HepG2 (cell line): ENCODE measurements around the gene TALDO1. TPM values are rescaled to one million over a fixed set of nuclear protein-coding genes. Genes with fewer than 3 reads are reported as not detected.

Experiments used
- ARHGAP35 ChIP-seq: sonication (generic); formaldehyde crosslinking; IDR thresholded peaks from 2 replicates; pipeline ENCODE4 v1.9.0; 2022; ENCODE audit warnings: mild to moderate bottlenecking, inconsistent platforms, moderate library complexity, missing genetic modification reagents, borderline replicate concordance
- BCL6 ChIP-seq: IDR thresholded peaks from 2 replicates; pipeline ENCODE4 v1.6.1; 2016; ENCODE audit warnings: missing genetic modification reagents, missing compliant biosample characterization
- KMT2A ChIP-seq: sonication (generic); formaldehyde crosslinking; IDR thresholded peaks from 2 replicates; pipeline ENCODE4 v1.4.0; 2020; ENCODE audit warnings: missing genetic modification reagents
- SIN3B ChIP-seq: fragments of 150-350 bp; IDR thresholded peaks from 2 replicates; pipeline ENCODE4 v1.6.1; 2014; ENCODE audit warnings: low read length
- ZNF329 ChIP-seq: sonication (generic); formaldehyde crosslinking; IDR thresholded peaks from 2 replicates; pipeline ENCODE4 v1.9.0; 2021; ENCODE audit warnings: low read depth, mild to moderate bottlenecking, missing genetic modification reagents
- polyA plus RNA-seq, 8 experiments: library from polyadenylated mRNA; depleted of rRNA in 3 of 8; stranded (reverse) in 7 of 8; unstranded in 1 of 8; fragments of >200 nt; fragmentation: Illumina TruSeq in 4 of 8; extraction: Trizol in 4 of 8; gene quantifications; 2 replicates each; pipeline versions ENCODE4 v1.2.1 to v1.2.3, GENCODE V29; 2011 to 2016; ENCODE audit warnings: low read depth in 4 of 8, missing spikeins in 1 of 8, mixed read lengths in 1 of 8; ENCODE audit not compliant: insufficient read depth in 1 of 8
- total RNA-seq, 5 experiments: library from RNA; depleted of rRNA; stranded (reverse); fragments of >200 nt; fragmentation: Illumina TruSeq; extraction: Trizol; gene quantifications; 2 replicates each; pipeline ENCODE4 v1.2.3, GENCODE V29; 2016; ENCODE audit warnings: low read depth in 1 of 5
- TF ChIP-seq, protein P1 (sequence below): fragments of 450-650 bp; IDR thresholded peaks from 2 replicates; pipeline ENCODE4 v1.6.1; 2017
- TF ChIP-seq, protein P2 (sequence below): sonication (generic); formaldehyde crosslinking; IDR thresholded peaks from 2 replicates; pipeline ENCODE4 v1.4.0; 2020; ENCODE audit warnings: low read depth, missing genetic modification reagents

Gene TALDO1
- total and polyA plus RNA-seq, 2 of the 13 experiments (the other 11 are each of a cell fraction or from before 2014, with no cell fraction given), result 107 to 240 TPM

GRCh38 chr11:794013-794765 lies 46.9 kb downstream of the TALDO1 start (continued):
- TF ChIP-seq ZNF329 (CRISPR knock-in tag) (no peak), ARHGAP35 (CRISPR knock-in tag) (no peak), SIN3B (no peak), BCL6 (CRISPR knock-in tag) (no peak), KMT2A (CRISPR knock-in tag) (no peak)
- TF ChIP-seq, protein P1, sequence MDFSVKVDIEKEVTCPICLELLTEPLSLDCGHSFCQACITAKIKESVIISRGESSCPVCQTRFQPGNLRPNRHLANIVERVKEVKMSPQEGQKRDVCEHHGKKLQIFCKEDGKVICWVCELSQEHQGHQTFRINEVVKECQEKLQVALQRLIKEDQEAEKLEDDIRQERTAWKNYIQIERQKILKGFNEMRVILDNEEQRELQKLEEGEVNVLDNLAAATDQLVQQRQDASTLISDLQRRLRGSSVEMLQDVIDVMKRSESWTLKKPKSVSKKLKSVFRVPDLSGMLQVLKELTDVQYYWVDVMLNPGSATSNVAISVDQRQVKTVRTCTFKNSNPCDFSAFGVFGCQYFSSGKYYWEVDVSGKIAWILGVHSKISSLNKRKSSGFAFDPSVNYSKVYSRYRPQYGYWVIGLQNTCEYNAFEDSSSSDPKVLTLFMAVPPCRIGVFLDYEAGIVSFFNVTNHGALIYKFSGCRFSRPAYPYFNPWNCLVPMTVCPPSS, result no peak
- TF ChIP-seq, protein P2, sequence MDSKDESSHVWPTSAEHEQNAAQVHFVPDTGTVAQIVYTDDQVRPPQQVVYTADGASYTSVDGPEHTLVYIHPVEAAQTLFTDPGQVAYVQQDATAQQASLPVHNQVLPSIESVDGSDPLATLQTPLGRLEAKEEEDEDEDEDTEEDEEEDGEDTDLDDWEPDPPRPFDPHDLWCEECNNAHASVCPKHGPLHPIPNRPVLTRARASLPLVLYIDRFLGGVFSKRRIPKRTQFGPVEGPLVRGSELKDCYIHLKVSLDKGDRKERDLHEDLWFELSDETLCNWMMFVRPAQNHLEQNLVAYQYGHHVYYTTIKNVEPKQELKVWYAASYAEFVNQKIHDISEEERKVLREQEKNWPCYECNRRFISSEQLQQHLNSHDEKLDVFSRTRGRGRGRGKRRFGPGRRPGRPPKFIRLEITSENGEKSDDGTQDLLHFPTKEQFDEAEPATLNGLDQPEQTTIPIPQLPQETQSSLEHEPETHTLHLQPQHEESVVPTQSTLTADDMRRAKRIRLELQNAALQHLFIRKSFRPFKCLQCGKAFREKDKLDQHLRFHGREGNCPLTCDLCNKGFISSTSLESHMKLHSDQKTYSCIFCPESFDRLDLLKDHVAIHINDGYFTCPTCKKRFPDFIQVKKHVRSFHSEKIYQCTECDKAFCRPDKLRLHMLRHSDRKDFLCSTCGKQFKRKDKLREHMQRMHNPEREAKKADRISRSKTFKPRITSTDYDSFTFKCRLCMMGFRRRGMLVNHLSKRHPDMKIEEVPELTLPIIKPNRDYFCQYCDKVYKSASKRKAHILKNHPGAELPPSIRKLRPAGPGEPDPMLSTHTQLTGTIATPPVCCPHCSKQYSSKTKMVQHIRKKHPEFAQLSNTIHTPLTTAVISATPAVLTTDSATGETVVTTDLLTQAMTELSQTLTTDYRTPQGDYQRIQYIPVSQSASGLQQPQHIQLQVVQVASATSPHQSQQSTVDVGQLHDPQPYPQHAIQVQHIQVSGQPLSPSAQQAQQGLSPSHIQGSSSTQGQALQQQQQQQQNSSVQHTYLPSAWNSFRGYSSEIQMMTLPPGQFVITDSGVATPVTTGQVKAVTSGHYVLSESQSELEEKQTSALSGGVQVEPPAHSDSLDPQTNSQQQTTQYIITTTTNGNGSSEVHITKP, result no peak
